GM12801 (cell line): ENCODE data around the gene SNX27.

Source experiments
- TF ChIP-seq, protein P1 (sequence below): IDR thresholded peaks from one replicate; pipeline ENCODE4 v1.5.1; 2011; ENCODE audit warnings: control low read depth; ENCODE audit not compliant: insufficient read length; ENCODE audit errors: extremely low read depth

SNX27 gene

DNA sequence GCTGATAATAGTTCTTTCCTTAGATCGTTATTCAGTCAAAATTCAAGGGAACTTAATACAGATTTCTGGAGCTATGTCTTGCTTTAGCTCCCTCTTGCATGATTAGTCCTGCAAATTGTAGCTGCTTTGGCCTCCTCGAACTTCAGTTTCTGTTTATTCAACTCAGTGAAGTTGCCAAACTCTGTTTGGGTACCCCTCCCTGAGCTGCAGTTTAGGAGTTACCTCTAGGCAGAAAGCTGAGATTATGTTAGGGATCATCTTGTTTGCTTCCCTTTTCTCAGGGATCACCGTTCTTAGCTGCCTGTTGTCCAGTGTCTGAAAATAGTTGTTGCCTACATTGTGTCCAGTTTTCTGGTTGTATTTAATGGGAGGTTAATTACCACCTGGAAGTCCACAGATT lies 43.5 kb downstream of the SNX27 start:
- TF ChIP-seq, protein P1, sequence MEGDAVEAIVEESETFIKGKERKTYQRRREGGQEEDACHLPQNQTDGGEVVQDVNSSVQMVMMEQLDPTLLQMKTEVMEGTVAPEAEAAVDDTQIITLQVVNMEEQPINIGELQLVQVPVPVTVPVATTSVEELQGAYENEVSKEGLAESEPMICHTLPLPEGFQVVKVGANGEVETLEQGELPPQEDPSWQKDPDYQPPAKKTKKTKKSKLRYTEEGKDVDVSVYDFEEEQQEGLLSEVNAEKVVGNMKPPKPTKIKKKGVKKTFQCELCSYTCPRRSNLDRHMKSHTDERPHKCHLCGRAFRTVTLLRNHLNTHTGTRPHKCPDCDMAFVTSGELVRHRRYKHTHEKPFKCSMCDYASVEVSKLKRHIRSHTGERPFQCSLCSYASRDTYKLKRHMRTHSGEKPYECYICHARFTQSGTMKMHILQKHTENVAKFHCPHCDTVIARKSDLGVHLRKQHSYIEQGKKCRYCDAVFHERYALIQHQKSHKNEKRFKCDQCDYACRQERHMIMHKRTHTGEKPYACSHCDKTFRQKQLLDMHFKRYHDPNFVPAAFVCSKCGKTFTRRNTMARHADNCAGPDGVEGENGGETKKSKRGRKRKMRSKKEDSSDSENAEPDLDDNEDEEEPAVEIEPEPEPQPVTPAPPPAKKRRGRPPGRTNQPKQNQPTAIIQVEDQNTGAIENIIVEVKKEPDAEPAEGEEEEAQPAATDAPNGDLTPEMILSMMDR, result no peak

DNA sequence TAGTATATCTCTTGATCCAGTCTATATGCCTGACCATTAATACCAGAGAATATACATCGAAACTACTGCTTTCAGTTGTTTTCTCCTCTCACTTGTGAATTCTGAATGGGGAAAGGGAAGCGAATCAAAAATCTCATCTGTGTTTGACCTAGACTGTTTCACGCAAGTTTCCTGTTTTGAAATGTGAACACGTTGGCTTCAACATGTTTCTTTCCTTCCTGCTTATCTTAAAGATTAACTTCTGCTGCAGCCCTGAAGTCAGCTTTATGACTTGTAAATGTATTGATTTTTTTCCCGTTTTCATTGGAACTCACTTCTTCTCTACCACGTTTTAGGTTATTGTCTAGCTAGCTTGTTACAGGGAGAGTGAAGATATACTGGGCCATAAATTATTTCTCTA lies 49.9 kb downstream of the SNX27 start:
- TF ChIP-seq, protein P1, result no peak

DNA sequence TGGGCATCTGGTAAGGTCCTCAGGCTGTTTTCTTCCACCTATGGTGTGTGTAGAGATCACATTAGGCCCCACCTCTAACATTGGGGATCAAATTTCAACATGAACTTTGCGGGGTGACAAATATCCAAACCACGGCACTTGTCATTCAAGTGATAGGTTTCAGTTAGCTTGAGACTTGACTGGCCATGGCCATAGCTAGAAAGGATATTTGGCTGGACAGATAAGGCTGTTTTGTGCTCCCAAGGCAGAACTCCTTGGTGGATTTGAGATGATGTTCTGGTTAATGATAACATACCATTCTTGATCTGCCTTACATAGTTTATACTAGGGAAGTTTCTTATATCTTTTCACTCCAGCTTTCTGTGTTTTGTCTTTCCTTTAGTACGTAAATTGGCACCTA lies 56.2 kb downstream of the SNX27 start:
- TF ChIP-seq, protein P1, result no peak

DNA sequence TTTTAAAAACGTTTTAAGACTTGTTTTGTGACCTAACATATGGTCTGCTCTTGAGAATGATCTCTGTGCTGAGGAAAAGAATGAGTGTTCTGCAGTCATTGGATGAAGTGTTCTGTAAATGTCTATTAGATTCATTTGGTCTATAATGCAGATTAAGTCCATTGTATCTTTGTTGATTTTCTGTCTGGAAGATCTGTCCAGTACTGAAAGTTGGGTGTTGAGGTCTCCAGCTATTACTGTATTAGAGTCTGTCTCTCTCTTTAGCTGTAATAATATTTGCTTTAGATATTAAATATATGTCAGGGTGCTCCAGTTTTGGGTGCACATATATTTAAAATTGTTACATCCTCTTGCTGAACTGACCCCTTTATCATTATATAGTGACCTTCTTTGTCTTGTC lies 61.6 kb downstream of the SNX27 start:
- TF ChIP-seq, protein P1, result no peak

DNA sequence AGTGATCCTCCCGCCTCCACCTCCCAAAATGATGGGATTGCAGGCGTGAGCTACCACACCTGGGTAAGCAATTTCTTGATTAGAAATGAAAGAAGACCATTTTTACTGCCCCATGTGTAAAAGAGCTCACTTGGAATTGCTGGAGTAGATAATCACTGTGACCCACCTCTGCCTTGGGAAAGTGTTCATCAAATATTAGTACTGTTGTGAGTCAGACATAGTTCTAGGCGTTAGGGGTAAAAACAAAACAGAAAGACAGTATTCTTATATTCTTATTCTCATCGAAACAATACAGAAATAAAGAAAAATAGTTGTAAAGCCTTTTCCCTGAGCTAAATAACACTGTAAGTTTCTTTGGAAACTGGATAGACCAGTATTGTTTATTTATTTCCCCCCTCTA lies 68.5 kb downstream of the SNX27 start:
- TF ChIP-seq, protein P1, result no peak

DNA sequence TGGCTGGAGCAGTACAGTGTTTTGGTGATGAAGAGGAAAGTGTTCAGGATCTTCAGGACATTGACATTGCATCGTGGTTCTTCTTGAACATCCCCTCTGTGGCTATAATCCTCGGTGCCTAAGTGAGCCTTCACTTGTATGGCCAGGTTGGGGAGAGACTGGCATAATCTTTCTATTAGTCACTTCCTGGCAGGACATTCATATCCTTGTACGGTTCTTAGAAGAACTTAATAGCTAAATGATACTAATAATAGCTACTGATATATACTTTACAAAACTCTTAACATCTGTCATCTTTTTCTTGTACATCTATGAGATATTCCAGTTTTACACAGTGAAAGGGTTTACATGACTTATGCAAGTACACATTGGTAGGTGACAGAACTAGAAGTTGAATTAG lies 69.0 kb downstream of the SNX27 start:
- TF ChIP-seq, protein P1, result no peak

DNA sequence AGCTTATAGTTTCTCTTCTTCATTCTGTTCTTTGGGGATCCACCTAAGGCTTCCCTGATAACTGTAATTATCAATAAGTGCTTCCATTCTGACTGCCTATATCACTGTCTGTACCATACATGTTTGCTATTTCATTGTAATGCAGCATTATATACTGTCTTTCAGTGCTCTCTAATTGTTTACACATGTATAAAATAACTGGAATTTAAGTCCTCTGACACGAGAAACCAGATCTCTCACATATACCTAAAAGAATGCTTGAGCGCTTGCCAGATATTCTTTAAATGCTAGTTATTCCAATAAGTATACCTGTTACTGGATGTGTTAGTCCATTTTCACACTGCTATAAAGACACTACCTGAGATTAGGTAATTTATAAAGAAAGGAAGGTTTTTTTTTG lies 70.1 kb downstream of the SNX27 start:
- TF ChIP-seq, protein P1, result no peak

DNA sequence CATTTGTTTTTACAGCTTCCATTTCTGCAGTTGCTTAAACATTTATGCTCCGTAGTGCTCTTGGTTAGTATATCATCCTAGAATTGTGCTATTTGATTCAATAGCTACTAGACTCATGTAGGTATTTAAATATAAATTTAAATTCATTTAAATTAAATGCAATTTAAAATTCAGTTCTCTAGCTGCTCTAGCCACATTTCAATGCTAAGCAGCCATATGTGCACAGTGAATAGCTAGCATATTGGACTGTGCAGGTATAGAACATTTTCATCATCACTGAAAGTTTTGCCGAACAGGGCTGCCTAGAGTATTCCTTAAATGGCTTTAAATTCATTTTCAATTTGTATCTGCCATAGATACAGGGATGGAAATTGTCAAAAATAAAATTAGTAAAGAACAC lies 72.3 kb downstream of the SNX27 start:
- TF ChIP-seq, protein P1, result no peak
